Muscle layer of colon (tissue), 2 donors: ENCODE results near the gene ARID1B.

Experiments used
- H3K27ac ChIP-seq: one replicate; pipeline ENCODE4 v1.7.0; 2013; ENCODE audit warnings: low read depth, mild to moderate bottlenecking, low read length, moderate library complexity
- H3K27me3 ChIP-seq, 2 donors: one replicate each; pipeline ENCODE4 v1.7.0; 2013; ENCODE audit warnings: low read length in 2 of 2, mild to moderate bottlenecking in 2 of 2; ENCODE audit not compliant: insufficient read depth in 2 of 2, control insufficient read depth in 1 of 2
- H3K36me3 ChIP-seq: one replicate; pipeline ENCODE4 v1.7.0; 2013; ENCODE audit warnings: mild to moderate bottlenecking, low read length; ENCODE audit not compliant: insufficient read depth
- H3K4me1 ChIP-seq: one replicate; pipeline ENCODE4 v1.7.0; 2013; ENCODE audit warnings: mild to moderate bottlenecking, low read length; ENCODE audit not compliant: insufficient read depth
- H3K4me3 ChIP-seq, 2 donors: one replicate each; pipeline ENCODE4 v1.7.0; 2013; ENCODE audit warnings: low read length in 2 of 2, low read depth in 1 of 2, mild to moderate bottlenecking in 1 of 2, moderate library complexity in 1 of 2
- H3K9ac ChIP-seq: one replicate; pipeline ENCODE4 v1.7.0; 2013; ENCODE audit warnings: low read length
- H3K9me3 ChIP-seq: one replicate; pipeline ENCODE4 v1.7.0; 2013; ENCODE audit warnings: mild to moderate bottlenecking, low read length
- donor health status: abdominal sarcoma.
- donor health status: Adenocarcinoma of cecum.

The ARID1B gene

GRCh38 chr6:156756630-156757610 lies 20.3 kb upstream of the ARID1B start:
- Histone ChIP-seq H3K36me3 (no peaks in the 10 kb centered on the region), H3K9me3 (no peaks in the 10 kb centered on the region), H3K9ac (no peak overlapping the region), H3K27me3 (no peaks in the 10 kb centered on the region), H3K4me1 (no peaks in the 10 kb centered on the region), H3K27ac (no peak overlapping the region), H3K4me3 (no peak overlapping the region)

GRCh38 chr6:156757849-156758248 lies 19.3 kb upstream of the ARID1B start:
- H3K36me3 ChIP-seq = no peaks in the 10 kb centered on the region
- H3K9ac ChIP-seq = no peak overlapping the region
- H3K4me3 ChIP-seq = no peak overlapping the region

GRCh38 chr6:156760377-156760776 lies 16.8 kb upstream of the ARID1B start:
- Histone ChIP-seq H3K27ac (no peak overlapping the region), H3K9ac (no peak overlapping the region), H3K4me1 (no peaks in the 10 kb centered on the region), H3K9me3 (no peaks in the 10 kb centered on the region), H3K27me3 (no peaks in the 10 kb centered on the region), H3K36me3 (no peaks in the 10 kb centered on the region), H3K4me3 (no peak overlapping the region)

More at GRCh38 chr6:156757849-156758248, 19.3 kb upstream of the ARID1B start:
- Histone ChIP-seq H3K27ac (no peak overlapping the region), H3K9me3 (no peaks in the 10 kb centered on the region), H3K27me3 (no peaks in the 10 kb centered on the region), H3K4me1 (no peaks in the 10 kb centered on the region)

GRCh38 chr6:156762547-156762946 lies 14.6 kb upstream of the ARID1B start:
- Histone ChIP-seq H3K9ac (no peak overlapping the region), H3K4me3 (no peak overlapping the region), H3K9me3 (no peaks in the 10 kb centered on the region), H3K36me3 (no peaks in the 10 kb centered on the region), H3K4me1 (no peaks in the 10 kb centered on the region), H3K27me3 (no peaks in the 10 kb centered on the region), H3K27ac (no peak overlapping the region)

- H3K9me3 ChIP-seq = no peaks in the 10 kb centered on the region
- no peaks in the 10 kb centered on the region for H3K27me3 ChIP-seq
- H3K4me3 ChIP-seq = no peak overlapping the region
- H3K36me3 ChIP-seq = no peaks in the 10 kb centered on the region
- no peaks in the 10 kb centered on the region for H3K4me1 ChIP-seq
- H3K27ac ChIP-seq = no peak overlapping the region
- no peak overlapping the region for H3K9ac ChIP-seq
Measured at GRCh38 chr6:156765117-156765516, 12.1 kb upstream of the ARID1B start.

GRCh38 chr6:156767603-156768467 lies 9.3 kb upstream of the ARID1B start:
- Histone ChIP-seq H3K9ac (no peak overlapping the region), H3K4me3 (no peak overlapping the region), H3K27me3 (no peaks in the 10 kb centered on the region), H3K27ac (no peak overlapping the region), H3K36me3 (no peaks in the 10 kb centered on the region), H3K9me3 (no peaks in the 10 kb centered on the region), H3K4me1 (no peaks in the 10 kb centered on the region)

GRCh38 chr6:156771047-156771446 lies 6.1 kb upstream of the ARID1B start:
- Histone ChIP-seq H3K9ac (no peak overlapping the region), H3K4me1 (peaks cover 5% of the 10 kb centered on the region), H3K27ac (no peak overlapping the region), H3K9me3 (no peaks in the 10 kb centered on the region), H3K4me3 (no peak overlapping the region), H3K27me3 (no peaks in the 10 kb centered on the region), H3K36me3 (no peaks in the 10 kb centered on the region)

GRCh38 chr6:156771761-156772160 lies 5.4 kb upstream of the ARID1B start:
- H3K4me1 ChIP-seq = peaks cover 5% of the 10 kb centered on the region
- H3K9ac ChIP-seq = no peak overlapping the region
- H3K27me3 ChIP-seq = no peaks in the 10 kb centered on the region
- no peak overlapping the region for H3K27ac ChIP-seq
- H3K4me3 ChIP-seq = no peak overlapping the region
- H3K36me3 ChIP-seq = no peaks in the 10 kb centered on the region
- H3K9me3 ChIP-seq = no peaks in the 10 kb centered on the region

GRCh38 chr6:156773476-156773875 lies 3.7 kb upstream of the ARID1B start:
- no peak overlapping the region for H3K9ac ChIP-seq

GRCh38 chr6:156773935-156774852 lies 3.0 kb upstream of the ARID1B start:
- H3K27ac ChIP-seq = no peak overlapping the region
- no peaks in the 10 kb centered on the region for H3K36me3 ChIP-seq
- no peaks in the 10 kb centered on the region for H3K27me3 ChIP-seq
- H3K4me1 ChIP-seq = peaks cover 5% of the 10 kb centered on the region
- H3K9me3 ChIP-seq = no peaks in the 10 kb centered on the region
- no peak overlapping the region for H3K4me3 ChIP-seq
- no peak overlapping the region for H3K9ac ChIP-seq

More at GRCh38 chr6:156773476-156773875, 3.7 kb upstream of the ARID1B start:
- H3K27me3 ChIP-seq = no peaks in the 10 kb centered on the region
- H3K9me3 ChIP-seq = no peaks in the 10 kb centered on the region
- no peaks in the 10 kb centered on the region for H3K36me3 ChIP-seq
- peaks cover 5% of the 10 kb centered on the region for H3K4me1 ChIP-seq
- no peak overlapping the region for H3K27ac ChIP-seq
- H3K4me3 ChIP-seq = no peak overlapping the region
